GM12874 (cell line): ENCODE data around the gene MBD5.

Experiments used
- CTCF ChIP-seq: IDR thresholded peaks from 2 replicates; pipeline ENCODE4 v1.5.1; 2011; ENCODE audit warnings: low read depth, mild to moderate bottlenecking, control low read depth, low read length, moderate library complexity; ENCODE audit not compliant: insufficient read depth

The MBD5 gene

GRCh38 chr2:148375214-148375613, 354.3 kb downstream of the MBD5 start:
- TF ChIP-seq CTCF, result no peak

- TF ChIP-seq CTCF, result no peak
Measured at GRCh38 chr2:148391324-148391723, 370.4 kb downstream of the MBD5 start.

- TF ChIP-seq CTCF, result no peak
Measured at GRCh38 chr2:148402786-148403185, 381.9 kb downstream of the MBD5 start.

DNA sequence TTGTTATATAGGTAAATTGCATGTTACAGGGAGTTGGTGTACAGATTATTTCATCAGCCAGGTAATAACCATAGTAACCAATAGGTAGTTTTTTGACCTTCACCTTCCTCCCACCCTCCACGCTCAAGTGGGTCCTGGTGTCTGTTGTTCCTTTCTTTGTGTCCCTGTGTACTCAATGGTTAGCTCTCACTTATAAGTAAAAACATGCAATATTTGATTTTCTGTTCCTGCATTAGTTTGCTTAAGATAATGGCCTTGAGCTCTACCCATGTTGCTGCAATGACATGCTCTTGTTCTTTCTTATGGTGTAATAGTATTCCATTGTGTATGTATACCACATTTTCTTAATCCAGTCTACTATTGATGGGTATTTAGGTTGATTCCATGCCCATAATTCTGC, 390.0 kb downstream of the MBD5 start:
- TF ChIP-seq CTCF, result no peak

DNA sequence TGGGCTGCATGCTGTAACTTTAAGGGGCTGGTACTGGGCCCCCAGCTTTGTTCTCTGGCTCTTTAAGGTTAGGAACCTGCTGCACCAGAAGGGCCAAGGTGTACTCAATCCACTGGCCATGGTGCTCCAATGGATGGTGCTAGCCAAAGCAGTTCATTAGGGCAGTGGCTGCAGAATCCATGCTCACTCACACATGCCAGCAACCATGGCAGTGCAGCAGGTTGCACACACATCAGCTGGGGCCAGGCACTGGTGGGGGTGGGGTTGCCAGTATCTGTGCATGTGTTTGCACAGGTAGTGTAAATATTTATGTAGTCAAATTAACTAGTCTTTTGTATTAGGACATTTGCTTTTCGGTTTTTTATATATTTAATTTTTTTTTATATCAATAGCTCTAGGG, 395.4 kb downstream of the MBD5 start:
- no peak for TF ChIP-seq CTCF

DNA sequence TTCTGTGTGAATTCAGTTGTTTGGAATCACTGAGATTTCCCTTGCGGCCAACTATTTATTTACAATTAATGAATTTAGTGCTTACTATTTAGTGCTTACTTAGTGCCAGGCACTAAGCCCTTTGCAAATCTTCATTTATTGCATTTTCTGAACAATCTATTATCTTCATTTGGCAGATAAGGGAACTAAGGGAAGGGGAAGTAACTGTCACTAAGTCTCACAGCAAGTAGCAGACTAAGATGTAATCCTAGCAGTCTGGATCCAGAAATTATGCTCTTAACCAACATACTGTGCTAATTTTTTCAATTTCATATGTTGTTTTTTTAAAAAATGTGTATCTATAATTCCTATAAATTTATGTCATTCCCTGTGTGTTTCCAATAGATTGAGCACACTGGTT, 409.2 kb downstream of the MBD5 start:
- TF ChIP-seq CTCF, result no peak

GRCh38 chr2:148447877-148448276, 427.0 kb downstream of the MBD5 start:
- no peak for TF ChIP-seq CTCF

DNA sequence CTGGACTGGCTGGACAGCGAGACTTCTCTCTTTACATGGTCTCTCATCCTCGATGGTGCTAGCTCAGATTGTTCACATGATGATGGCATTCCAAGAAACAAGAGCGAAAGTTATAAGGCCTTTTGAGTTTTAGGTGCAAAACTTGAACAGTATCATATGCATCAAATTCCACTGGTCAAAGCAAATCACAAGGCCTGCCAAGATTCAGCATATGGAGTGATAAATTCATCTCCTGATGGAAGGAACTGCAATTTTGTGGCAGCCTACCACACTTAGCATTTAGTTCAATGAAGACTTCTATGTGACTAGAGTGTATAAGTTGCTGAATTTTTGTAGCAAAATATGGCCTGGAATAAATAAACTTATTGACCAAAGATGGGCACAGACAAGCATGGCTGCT, 429.6 kb downstream of the MBD5 start:
- TF ChIP-seq CTCF, result no peak
